COLO829 (cell line): ENCODE results near the gene RASA2.
A peak's percentile ranks its signal among the peaks of the same experiment; 100 is the strongest.

Experiments
- DNase-seq: peaks from one replicate; pipeline ENCODE4 v3.0.0; 2012; ENCODE audit warnings: low spot score

The RASA2 gene

DNA sequence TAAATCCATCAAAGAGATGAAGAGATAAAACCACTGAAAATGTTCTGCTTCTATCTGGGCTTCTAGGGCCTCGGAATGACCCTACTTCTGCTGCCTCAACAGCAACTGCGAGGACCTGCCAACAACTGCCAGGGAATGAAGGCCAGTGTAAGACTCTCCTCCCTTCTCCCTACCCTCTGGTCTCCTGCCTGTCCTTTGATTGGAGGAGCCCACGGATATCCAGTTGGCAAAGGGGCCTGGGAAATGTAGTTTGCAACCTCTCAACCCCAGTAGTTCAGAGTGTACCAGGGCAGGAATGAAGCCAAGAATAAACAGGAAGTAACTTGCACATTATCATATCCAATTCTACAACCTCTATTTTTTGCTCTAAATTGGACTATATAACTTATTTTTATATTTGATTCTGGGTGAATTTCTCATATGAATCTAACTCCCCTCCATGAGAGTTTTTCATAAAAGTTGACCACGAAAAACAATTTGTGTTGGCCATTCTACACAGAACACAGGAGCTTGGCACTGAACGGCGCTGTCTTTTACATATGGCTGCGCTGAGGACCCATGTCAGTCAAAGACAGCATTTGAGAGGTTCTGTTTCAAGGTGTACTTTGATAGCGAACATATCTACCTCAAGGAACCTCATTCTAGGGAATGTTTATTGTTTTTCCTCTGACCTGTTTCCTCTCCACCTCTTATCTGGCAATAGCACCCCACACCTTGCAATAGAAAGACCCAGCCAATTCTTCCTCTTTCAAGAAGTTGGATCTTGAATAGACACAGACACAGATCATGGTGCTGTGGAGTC is 160.1 kb downstream of the RASA2 start:
- DNase-seq, result peak; percentile 91

DNA sequence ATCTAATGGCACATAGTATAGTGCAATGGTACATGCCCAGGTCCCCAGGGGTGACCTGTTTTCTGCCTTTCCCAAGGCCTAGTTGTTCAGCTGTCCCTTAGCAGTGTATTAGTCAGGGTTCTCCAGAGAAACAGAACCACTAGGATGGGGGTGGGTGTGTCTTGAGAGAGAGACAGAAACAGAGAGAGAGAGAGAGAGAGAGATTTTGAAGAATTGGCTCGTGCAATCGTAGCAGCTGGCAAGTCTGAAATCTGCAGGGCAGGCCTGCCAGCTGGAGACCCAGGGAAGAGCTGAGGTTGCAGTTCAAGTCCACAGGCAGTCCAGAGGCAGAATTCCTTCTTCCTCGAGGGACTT is 160.7 kb downstream of the RASA2 start:
- DNase-seq, result no peak

DNA sequence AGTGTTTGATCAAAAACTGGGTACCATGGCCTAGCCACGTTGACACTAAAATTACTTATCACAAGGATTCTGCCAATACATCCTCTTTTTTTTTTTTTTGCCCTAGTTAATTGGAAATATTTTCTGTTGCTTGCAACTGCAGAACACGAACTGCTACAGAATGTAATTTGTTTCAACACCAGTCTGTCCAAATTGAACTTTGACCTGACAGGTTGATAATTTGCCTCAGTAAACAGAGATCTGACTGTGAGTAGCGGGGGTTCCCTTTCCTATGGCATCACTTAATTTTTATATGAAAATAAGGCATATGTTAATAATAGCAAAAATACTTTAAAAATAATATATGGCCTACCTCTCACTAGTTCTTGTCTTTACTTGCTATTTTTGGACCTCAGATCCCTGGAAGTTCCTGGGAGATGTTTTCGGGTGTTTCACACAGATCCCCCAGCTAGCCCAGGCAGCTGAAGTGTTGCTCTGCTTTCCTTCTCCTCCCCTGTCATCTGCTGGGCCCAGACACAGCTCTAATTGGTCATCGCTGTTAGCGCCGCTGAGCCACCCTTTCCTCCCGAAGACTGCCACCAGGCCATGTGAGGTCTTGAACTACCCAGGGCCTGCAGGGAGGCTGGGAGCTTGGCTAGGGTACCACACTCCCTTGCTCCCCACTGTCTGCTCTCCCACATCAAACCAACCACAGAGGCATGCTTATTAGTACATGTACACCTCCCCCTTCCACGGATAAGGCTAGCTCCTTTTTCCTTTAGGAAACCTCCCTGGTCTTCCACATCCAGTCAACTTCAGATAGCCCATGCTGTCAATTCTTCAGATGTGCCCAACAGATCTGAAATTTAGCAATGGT is 161.5 kb downstream of the RASA2 start:
- no peak for DNase-seq

DNA sequence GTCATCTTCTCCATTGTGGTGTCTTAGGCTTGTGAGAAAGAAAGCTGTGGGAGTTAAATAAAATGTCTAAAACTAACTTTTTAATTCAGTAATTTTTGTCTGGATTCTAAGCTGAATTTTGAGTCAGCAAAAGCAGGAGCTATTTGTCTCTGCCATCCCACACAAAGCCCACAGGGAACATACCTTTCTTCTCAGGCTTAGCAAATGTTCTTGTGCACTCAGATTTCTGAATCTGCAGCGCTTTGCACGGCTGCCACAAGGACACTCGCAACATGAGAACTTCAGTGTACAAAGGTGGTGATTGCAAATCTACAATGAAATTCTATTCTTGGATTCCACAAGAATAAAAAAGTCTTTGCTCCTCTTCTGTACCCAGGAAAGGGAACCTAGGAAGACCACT is 163.0 kb downstream of the RASA2 start:
- DNase-seq, result no peak

DNA sequence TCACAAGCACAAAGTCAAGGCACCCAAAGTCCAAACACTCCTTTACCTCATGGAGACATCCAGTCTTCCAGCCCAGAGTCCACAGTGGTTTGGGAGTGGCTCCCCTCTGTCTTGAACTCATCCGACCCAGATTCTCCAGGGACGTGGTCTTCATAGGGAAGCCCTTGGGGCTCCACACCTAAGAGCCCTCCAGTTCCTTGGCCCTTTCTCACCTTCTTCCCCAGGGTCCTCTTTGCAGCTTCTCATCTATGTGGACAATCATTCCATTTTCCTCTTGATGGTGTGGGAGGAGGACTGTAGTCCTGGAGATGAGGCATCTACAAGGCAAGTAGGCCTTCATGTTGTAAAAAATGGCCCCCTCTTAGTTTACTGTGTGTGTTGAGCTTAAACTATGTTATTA is 164.0 kb downstream of the RASA2 start:
- DNase-seq, result no peak

DNA sequence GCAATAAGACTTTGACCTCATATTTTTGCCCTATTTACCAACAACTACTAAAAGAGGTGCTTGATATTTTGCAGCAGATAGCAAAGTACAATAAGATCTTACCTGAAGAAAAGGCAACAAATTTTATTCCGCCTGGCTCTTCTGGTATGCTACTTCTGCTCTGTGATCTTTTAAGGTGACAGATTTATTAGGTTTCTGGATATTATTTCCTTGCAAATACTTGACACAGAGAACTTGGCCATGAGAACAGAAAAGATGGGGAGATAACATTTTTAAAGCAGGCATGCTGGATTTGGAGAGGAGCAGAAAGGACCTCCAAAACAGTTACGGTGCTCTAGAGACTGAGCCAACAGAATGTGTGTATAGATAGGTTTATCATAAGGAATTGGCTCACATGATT is 164.6 kb downstream of the RASA2 start:
- DNase-seq, result no peak

DNA sequence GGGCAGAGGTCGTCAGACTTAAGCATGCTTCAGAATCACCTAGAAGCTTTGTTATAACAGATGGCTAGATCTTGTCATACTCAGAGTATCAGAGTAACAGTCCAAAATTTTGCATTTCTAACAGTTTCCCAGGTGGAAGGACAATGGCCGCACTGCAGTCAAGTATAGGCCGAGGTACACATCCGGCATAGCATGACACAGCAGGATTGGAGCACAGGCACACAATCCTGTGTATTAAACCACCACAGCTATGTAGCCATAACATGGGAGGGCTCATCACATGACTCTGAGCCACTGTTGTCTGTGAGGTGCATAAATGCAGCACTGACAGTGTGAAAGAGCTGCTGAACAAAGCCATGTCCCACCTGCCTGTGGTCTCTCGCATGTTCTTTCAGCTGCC is 165.5 kb downstream of the RASA2 start:
- DNase-seq, result no peak

DNA sequence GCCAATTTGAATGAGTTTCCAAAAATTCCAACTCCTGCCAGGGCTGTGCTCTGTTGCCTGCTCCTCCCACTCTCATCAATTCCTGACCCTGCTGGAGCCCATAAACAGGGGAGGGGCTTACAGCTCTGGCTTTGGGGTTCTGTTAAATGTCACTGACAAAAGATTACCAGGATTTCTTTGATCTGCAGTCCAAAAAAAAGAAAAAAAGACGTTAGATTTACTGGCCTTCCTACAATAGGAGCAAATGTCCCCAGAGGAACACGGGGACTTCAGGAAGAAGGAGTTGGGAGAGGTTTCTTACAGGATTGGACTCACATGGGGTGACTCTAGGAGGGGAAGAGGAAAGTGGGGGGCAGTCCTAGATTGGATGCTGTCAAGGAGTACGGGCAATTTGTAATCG is 167.0 kb downstream of the RASA2 start:
- DNase-seq, result no peak

DNA sequence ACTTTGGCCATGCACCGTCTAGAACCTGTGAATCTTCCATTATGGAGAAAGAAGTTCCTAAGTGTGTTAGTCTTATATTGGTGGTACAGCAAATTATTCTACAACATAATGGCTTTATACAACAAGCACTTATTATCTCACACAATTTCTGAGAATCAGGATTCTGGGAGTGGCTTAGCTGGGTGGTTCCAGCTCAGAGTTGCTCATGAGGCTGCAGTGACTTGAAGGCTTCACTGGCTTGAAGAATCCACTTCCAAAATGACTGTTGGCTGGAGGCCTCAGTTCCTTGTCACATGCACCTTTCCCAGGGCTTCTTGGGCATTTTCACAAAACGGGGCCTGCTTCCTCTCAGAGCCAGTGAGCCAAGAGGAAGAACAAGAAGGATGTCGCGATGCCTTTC is 169.0 kb downstream of the RASA2 start:
- no peak for DNase-seq

DNA sequence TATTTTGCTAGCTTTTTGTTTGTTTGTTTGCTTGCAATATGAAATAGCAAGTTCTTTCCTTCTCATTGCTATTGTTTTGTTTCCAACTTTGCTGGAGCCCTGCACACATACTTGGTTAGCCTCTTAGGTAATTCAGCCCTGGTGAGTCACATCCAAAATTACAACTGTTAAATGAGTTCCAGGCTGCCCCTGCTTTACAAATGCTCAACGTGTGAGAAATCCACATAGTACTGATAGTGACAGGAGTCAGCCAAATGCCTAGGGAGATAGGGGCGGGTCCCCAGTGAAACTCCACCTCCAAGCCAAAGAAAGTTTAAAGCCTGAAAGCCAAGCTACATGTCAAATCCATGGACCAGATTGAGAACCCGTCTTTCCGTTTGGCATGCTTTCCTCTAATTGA is 169.9 kb downstream of the RASA2 start:
- no peak for DNase-seq

DNA sequence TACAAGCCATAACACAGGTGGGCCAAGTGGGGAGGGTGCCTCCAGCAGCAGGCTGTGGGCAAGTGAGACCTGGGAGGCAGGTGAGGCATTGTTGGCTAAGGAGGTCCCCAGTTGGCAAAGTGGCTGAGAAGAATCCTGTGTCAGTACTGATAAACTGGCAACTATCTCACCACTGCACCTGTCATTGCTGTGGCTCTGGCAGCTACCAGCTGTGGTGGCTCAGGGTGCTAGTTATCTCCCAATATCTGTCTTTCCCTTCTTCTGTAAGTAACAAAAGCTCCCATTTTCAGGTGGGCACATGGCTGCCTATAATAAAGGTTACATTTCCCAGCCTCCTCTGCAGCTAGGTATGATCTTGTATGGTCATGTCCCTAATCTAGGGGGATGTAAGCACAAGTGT is 170.7 kb downstream of the RASA2 start:
- DNase-seq, result no peak

DNA sequence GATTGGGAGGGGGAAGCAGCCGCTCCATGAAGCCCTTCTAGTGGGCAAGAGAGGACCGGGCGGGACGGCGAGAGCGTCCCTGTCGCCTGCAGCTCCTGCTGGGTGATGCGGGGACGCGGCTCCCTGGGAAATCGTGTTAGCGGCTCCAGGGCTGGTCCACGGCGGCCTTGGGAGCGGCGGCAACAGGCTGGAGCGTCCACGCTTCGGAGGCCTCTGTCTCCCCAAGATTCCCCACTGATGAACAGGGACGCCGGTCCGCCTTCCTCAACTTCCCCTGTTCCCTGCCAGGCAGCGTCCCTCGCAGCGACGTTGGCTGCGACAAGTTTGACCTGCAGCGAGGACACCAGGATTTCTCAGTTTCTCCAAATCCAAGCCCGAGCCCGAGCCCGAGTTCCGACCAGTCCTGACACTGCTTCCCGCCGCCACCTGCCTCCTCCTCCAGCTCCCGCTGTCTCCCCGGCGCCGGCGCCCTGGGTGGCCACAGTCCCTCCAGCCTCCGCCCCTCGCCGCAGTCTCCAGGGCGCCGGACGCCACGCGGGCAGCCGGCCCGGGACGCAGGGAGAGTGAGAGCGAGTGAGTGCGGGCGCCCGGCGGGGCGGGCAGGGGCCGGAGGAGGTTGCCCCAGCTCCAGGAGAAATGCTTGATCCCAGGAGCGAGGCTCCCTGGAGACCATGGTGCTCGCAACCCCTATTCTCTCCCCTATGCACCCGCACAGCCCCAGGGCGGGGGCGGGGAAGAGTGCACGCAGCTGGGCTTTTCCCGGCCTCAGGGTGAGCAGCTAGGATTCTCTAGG is 173.2 kb downstream of the RASA2 start:
- peak; percentile 52 for DNase-seq

DNA sequence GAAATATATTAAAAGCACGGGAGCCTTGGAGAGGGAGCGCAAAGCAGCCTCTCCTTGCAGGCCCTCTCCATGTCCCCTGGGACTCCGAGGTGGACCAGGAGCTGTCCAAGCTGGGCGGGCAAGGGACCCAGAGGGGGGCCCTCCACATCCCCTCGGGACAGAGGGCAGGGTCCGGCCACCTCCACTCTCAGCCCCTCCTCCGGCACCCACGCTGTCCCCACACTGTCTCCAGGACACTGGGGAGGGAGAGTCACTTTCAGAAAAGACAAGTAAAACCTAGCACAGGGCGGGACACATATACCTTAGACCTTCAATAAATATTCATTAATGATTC is 173.8 kb downstream of the RASA2 start:
- no peak for DNase-seq

DNA sequence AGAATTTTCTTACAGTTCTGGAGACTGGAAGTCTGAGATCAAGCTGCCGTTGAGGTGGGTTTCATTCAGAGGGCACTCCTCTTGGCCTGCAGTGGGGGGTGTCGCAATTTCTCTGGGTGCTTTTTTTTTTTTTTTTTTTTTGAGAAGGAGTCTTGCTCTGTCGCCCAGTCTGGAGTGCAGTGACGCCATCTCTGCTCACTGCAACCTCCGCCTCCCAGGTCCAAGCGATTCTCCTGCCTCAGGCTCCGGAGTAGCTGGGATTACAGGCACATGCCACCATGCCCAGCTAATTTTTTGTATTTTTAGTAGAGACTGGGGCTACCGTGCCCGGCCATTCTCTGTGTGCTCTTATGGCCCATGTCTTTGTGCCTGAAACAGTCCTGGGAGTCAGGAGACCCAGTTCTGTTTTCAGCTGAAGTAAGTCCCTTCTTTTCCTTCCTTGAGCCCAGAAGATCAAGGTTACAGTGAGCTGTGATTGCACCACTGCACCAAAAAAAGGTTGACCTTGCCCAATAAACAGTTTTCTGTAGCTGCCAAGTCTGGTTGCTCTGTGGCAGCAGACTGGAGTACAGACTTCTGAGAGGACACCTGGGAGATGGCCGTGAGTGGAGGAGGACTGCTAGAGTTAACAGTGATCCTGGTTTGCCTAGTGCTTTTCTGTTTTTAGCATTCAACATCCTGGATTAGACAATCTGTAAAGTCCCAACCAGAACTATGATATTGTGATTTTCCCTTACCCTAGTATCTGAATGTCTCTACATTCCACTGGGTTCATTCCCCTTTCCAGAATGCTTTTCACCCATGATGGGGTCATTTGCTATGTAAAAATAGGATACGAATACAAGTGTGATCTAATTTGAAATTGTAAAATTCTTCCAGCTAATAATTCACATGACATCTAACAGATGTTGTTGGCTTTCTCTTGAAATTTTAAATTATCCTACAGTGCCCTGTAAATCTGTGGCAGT is 174.7 kb downstream of the RASA2 start:
- no peak for DNase-seq

DNA sequence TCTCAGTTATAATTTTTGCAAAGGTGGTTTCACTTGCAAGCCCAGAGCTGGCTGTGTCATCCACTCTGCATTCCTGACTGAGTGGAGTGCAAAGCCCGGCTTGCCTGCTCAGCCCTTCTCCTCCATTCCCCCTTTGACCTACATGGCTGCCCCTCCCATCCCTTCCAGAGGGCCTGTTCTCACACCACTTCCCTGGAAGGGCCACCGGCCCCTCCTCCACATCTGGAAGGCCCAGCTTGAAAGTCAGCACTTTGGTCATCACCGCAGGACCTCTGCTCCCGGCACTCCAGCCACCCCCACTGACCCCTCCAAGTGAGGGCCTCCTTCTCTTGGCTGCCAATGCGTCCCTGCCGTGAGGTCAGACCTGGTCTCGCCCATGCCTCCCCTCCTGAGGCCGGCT is 177.2 kb downstream of the RASA2 start:
- DNase-seq, result no peak
